T-helper 9 cell (primary cell): ENCODE data around the gene TSPAN18.
A peak's percentile ranks its signal among the peaks of the same experiment; 100 is the strongest.

Experiments used
- DNase-seq: peaks from one replicate; pipeline ENCODE4 v3.0.0-alpha.2; 2020

Gene TSPAN18

GRCh38 chr11:44873537-44873936, 146.8 kb downstream of the TSPAN18 start:
- DNase-seq: no peak

GRCh38 chr11:44874284-44874683, 147.5 kb downstream of the TSPAN18 start:
- DNase-seq: no peak

- no peak for DNase-seq
Observed at GRCh38 chr11:44875037-44875436, 148.3 kb downstream of the TSPAN18 start.

GRCh38 chr11:44876194-44876723, 149.5 kb downstream of the TSPAN18 start:
- DNase-seq: no peak

- no peak for DNase-seq
Observed at GRCh38 chr11:44876906-44877305, 150.1 kb downstream of the TSPAN18 start.

GRCh38 chr11:44877571-44878497, 151.1 kb downstream of the TSPAN18 start:
- no peak for DNase-seq

GRCh38 chr11:44878711-44879110, 151.9 kb downstream of the TSPAN18 start:
- DNase-seq: no peak

GRCh38 chr11:44879432-44879831, 152.7 kb downstream of the TSPAN18 start:
- DNase-seq: no peak

GRCh38 chr11:44880511-44880910, 153.7 kb downstream of the TSPAN18 start:
- no peak for DNase-seq

GRCh38 chr11:44880953-44881352, 154.2 kb downstream of the TSPAN18 start:
- no peak for DNase-seq

- DNase-seq: no peak
Observed at GRCh38 chr11:44883277-44883676, 156.5 kb downstream of the TSPAN18 start.

- no peak for DNase-seq
Observed at GRCh38 chr11:44884056-44884455, 157.3 kb downstream of the TSPAN18 start.

- DNase-seq: no peak
Observed at GRCh38 chr11:44885065-44885810, 158.5 kb downstream of the TSPAN18 start.

- DNase-seq: no peak
Observed at GRCh38 chr11:44885919-44886789, 159.4 kb downstream of the TSPAN18 start.

- DNase-seq: no peak
Observed at GRCh38 chr11:44886790-44887140, 160.0 kb downstream of the TSPAN18 start.

- DNase-seq: no peak
Observed at GRCh38 chr11:44887636-44888035, 160.9 kb downstream of the TSPAN18 start.

- no peak for DNase-seq
Observed at GRCh38 chr11:44889266-44889665, 162.5 kb downstream of the TSPAN18 start.

- no peak for DNase-seq
Observed at GRCh38 chr11:44892843-44893242, 166.1 kb downstream of the TSPAN18 start.

- no peak for DNase-seq
Observed at GRCh38 chr11:44893308-44893822, 166.6 kb downstream of the TSPAN18 start.

GRCh38 chr11:44893846-44894617, 167.3 kb downstream of the TSPAN18 start:
- DNase-seq: peak; percentile 60

- no peak for DNase-seq
Observed at GRCh38 chr11:44899959-44900358, 173.2 kb downstream of the TSPAN18 start.
